GM19463 (cell line): Measurements from ENCODE around the gene SLC17A4.
"Not testable (repeated sequence)": the region's sequence is repeated elsewhere in the genome, so short reads cannot be mapped to it uniquely, and the experiment has no call there.

Experiments
- ATAC-seq: cut with Tn5 transposase; IDR thresholded peaks from one replicate; pipeline ENCODE4 v1.9.1; 2021; ENCODE audit warnings: mild to moderate bottlenecking, moderate library complexity; ENCODE audit not compliant: unreplicated experiment

The SLC17A4 gene

DNA sequence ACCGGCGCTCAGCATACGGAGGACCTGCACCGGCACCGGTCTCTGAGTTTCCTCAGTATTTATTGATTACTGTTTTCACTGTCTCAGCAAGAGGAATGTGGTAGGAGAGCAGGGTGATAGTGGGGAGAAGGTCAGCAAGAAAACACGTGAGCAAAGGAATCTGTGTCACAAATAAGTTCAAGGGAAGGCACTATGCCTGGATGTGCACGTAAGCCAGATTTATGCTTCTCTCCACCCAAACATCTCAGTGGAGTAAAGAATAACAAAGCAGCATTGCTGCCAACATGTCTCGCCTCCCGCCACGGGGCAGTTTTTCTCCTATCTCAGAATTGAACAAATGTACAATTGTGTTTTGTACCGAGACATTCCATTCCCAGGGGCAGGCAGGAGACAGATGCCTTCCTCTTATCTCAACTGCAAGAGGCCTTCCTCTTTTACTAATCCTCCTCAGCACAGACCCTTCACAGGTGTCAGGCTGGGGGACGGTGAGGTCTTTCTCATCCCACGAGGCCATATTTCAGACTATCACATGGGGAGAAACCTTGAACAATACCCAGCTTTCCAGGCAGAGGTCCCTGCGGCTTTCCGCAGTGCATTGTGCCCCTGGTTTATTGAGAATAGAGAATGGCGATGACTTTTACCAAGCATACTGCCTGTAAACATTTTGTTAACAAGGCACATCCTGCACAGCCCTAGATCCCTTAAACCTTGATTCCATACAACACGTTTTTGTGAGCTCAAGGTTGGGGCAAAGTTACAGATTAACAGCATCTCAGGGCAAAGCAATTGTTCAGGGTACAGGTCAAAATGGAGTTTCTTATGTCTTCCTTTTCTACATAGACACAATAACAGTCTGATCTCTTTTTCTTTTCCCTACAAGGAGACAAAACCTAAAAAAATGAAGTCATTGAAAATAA lies 5.7 kb upstream of the SLC17A4 start:
- ATAC-seq: not testable (repeated sequence)

DNA sequence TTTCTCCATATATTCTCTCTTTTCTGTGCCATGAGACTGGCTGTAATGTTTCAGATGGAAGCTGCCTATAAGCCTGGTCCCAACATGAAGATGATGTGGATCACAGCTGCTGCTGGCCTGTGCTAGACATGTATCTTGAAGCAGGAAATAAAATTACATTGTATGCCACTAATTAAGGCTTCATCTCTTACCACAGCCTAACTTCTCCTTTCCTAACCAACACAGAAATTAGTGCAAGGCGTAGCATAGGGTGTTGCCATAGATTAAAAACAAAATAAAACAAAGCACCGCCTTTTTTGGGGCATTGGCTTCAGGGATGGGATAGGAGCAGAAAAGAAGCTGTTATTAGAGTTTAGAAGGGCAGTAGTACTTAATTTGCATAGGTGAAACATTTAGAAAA lies 4.7 kb upstream of the SLC17A4 start:
- ATAC-seq: no peak

DNA sequence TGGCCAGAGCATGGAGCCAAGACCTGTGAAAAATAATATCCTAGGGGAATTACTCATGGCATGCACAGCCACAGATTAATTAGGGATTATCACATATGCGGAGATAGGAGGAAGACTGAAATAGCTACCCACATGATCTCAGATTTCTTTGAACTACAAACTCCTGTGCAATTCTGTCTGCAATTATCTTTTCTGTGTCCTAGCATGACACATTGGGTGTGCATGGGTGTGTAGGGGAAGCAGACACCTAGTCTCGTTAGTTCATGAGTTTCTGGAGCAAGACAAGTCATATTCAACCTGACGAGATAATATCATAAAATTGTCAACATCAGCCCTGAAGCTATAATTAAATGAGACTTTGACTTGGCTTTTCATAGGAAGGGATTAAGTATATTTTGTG lies 3.6 kb upstream of the SLC17A4 start:
- no peak for ATAC-seq

DNA sequence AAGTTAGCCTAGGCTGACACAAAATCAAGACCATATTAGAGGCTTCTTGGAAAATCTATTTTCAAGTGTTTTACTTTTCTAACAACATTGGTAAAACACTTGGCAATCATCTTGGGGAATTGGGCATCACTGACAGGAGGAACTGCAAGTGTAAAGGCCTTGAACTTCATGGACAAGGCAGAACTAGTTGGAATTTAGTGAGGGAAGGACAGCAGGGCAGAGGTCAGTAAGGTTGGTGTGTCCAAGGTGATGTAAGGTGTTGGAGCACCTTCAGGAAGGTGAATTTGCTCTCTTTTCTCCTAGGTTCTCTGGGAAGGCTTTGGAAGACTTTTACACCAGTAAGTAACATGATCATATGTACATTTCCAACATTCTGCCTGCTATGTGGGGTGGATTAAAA lies 1.5 kb upstream of the SLC17A4 start:
- ATAC-seq: no peak

DNA sequence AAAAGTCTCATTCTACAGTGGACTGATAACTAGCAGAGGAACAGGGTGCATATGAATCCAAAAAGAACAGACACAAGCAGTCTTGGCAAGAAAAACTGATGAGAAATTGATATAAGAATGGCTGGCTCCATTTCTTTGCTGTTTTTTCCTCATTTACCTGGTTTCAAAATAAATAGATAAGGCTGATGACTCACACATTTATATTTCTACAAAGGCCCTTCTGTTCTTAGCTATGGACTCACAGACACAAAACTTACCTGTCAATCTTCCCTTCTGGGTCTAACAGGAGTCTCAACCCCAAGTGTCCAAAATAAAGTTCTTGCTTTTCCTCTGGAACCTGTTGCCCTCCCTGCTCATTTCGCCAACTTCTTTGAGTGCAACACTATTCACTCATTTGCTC lies 941 bp downstream of the SLC17A4 start:
- ATAC-seq: no peak

DNA sequence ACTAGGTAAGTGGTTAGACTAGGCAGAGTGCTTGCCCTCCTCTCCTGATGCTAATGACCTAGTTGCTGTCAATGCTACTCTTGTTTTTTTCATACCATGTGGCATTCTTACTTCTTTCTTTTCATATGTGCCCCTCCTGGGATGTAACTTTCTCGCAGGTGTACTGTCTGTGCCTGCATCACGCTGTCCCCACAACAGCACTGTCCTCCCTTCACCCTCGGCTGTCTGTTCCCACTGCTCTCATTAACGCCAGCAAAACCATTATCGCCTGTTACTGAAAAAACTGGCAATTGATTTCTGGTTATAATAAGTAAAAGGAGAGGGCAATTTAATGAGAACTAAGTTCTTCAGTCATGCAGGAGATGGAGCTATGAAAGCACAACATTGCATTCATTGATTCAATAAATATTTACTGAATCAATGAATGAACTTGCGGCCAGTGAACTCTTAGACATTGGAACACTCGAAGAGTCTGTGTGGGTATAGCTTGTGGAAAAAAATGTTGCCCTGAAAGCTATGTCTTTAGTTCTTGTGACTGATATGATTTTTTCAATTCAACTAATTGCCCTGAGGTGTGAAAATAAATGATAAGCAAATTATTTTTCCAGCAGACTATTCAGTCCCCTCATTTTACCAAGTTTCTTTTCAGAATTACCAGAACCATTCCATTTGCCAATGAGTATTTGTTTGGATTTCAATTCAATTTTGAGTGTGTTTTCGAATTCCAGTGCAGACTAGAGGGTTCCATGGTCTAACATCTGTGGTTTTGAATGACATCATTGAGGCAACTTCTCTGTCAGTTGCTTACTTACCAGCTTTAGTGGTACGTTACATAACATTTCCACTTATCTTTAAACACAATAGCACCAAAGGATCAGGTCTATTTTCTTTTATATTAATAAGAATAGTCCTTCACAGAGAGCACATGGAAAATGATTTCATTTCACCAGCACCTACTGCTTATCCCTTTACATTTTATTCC lies 2.1 kb downstream of the SLC17A4 start:
- no peak for ATAC-seq

DNA sequence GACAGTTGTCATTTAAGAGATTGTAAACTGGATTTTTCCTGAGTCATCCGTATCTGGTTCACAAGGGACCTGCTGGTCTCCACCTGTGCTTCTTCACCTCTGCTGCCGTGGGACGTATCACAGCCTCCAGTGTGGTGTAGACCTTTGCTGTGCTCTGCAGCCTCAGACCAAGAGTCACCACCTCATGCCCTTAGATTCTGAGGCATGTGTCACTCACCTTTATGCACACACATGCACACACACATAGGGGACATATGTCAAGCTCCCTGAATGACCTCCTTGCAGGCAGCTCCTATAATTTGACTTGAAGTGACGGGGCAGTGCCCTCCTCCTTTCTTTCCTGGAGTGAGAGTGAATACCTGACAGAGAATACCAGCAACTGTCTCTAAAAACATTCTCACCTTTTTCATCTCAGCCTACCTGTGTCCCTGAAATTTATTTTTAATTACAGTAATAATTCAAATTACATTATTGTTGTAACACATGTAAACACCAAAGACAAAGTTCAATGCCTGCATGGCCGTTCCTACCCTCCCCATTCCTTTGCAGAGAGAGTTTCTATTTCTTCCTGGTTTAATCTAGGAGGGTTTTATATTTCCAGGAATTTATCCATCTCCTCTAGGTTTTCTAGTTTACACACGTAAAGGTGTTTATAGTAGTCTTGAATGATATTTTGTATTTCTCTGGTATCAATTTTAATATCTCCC lies 3.5 kb downstream of the SLC17A4 start:
- no peak for ATAC-seq

DNA sequence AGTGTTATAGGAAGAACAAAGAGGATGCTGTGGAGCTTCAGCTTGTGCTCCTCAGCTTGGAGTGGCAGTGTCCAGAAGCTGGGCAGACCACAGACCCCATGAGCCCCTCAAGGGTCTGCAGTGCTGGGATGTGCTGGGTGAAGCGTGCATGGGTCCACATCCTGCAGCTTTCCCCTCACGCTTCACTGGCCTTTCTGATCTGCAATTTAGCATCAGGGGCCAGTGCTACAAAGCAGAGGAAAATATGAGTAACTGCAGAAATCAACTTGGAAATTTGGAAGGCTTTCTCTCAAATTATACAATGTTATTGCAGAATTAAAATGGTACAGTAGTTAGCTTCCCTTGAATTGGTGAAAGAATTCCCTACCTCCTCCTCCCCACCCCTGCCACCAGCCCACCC lies 10.1 kb downstream of the SLC17A4 start:
- ATAC-seq: no peak

DNA sequence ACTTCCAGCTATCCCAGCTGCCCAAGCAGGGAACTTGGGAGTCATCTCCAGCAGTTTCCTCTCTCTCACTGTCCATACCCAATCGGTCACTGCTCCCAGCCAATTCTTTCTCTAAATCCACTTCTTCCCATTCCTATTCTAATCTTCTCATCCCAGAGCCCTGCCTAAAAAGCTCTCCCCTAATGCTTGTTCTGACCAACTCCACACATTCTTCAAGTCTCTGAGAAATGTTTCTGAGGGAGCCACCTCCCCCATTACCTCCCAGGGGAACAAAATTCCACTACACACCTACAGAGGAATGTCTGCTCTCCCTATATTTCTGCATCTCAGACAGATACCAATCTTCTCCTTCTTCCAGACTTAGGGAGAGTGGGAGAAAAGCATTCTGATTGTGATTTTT lies 14.0 kb downstream of the SLC17A4 start:
- ATAC-seq: no peak

DNA sequence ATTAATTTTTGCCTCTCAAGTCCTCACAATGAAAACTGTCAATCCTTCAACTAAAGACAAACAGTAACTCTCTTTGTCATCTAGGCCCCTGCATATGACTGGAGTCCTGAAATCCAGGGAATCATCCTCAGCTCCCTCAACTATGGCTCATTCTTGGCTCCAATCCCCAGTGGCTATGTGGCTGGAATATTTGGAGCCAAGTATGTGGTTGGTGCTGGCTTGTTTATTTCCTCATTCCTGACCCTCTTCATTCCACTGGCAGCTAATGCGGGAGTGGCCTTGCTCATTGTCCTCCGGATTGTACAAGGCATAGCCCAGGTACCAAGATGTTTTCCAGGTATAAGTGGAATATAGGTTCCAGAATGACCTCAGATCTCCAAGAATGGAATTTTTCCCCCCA lies 15.4 kb downstream of the SLC17A4 start:
- ATAC-seq: no peak

DNA sequence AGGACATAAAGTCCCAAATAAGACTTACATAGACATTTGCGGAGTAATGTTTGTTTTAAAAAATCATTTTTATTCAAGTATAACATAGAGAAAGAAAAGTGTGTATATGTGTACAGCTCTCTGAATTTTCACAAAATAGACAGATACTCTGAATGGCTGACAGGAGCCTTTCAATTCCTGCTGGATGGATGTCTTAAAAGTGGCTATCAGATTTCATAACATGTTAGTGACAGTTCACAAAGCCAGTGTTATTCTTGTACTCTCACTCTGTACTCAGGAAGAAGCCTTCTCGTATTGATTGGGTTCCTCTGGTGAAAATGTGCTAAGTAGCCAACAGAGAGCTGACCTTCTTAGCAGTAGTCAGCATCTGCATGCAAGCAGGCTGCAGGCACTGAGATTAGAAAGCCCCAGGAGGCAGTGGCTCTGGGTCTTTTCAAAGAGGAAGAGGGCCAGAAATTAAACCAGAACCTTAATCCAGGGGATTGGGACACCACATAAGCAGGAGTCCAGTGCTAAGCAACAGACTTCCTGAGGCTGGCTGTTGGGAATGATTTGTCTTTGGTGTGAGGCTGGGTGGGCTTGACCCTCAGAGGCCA lies 19.7 kb downstream of the SLC17A4 start:
- ATAC-seq: no peak

DNA sequence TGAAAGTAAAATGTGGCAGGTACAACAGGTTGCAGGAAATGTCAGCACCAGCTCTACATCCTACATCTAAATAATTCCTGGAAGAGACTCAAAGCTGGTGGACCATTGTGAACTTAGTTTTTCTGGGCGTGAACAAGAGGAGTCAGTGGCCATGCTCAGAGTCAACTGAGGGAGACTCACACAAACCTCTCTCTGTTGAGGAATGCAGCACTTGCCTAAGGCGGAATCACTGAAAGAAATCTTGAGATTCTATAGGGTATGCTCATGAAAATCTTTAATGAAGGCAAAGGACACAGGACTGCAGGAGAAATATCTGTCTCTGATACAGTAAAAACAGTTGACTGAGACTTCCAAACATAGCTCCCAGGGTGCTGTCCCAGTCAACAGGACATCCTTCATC lies 22.5 kb downstream of the SLC17A4 start:
- no peak for ATAC-seq

DNA sequence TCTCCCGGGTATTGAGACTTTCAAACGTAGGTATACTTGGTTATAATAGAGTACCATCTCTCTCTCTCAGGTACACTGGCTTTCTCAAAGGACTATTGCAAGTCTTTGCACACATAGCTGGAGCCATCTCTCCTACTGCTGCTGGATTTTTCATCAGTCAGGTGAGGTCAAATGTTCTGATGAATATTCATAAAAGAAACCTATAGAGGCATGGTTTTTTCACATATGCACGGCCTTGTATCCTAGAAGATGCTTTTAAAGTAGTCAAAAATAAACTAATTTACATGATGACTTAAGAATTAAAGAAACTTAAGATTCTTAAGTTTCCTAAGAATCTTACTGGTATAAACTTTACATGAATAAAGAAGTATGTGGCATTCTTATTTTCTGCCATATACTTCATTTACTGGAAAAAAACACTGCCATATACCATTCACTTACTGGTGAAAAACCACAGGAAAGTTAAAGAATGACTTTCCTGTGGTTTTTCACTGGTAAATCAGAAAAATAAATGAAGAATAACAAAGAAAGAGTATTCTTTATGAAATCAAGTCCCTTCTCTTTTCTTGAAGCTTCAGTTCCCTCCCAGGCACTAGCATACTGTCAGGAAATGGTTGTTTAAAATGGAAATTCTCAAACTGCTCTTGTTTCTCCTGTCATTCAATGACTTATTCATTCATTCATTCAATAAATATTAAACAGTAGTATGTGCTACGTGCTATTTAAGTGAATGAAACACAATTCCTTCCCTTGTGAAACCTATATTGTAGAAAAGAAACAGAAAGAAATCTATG lies 23.5 kb downstream of the SLC17A4 start:
- ATAC-seq: no peak

DNA sequence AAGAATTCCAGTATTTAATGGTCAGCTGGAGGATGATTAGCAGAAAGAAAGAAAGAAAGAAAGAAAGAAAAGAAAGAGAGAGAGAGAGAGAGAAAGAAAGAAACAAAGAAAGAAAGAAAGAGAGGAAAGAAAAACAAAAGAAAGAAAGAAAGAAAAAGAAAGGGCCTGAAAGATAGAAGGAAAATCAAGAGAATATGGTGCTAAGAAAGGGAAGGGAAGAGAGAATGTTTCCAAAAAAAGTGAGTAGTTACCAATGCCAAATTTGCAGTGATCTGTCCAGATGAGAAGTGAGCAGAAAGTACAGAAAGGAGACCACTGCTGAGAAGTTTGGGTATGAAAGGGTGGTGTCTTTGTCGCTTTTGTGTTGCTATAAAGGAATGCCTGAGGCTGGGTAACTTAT lies 26.6 kb downstream of the SLC17A4 start:
- no peak for ATAC-seq

DNA sequence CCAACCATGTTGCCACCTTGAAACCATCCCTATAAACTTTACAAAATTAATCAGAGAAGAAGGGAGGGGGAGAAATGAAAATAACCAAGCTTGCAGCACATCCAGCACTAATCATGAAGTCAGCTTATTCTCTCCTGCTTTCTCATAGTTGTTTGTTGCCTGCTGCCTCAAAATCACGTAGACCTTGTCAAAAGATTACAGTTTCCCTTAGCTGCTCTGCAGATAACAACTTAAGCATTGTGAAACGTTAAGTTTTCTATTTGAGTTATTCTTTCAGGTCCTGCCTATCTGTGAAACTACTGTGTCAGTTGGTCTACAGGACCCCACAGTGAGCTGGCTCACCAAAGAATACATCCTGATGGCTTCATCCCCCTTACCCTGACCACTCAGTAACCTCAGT lies 32.9 kb downstream of the SLC17A4 start:
- ATAC-seq: no peak

DNA sequence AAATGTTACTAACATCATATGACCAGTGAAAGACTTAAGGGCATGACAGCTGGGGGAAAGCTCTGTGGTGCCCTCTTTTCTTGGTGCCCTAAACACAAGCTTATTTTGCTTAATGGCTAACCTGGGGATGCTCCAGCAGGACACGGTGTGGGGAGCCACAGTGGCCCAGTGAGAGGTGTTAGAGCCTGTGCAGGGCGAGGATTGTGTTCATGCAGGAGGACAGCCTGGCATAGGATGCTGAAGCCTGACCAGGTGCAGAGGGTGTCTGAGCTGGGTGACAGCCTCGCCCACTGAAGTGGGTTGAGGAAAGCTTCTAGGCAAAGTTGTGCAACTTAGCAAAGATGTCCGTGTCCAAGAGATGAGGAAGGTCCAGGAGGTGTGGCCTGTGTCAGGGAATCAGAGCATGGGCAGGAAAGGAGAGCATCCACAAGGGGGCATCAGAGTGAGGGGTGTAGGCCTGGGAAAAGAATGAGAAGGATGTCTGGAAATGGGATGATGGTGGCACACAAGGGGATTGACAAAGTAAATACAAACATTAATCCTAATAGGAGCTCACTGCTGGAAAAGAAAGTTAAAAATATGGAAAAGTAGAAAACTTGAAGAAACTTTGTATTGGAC lies 33.9 kb downstream of the SLC17A4 start:
- ATAC-seq: no peak

DNA sequence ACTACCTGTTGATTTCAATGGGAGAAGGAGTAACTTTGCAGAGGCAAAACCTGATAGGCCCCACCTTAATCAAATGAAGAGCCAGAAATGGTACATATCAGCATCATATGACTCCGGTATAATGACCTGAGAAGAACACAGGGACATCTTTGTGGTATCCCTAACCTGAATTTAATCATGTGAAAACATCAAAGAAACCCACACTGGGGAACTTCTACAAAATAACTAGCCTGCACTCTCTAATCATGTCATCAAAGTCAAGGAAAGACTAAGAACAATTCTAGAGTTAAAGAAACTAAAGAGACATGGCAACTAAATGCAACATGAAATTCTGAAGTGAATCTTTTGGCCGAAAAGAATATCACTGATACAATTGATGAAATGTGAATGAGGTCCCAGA lies 34.9 kb downstream of the SLC17A4 start:
- no peak for ATAC-seq

DNA sequence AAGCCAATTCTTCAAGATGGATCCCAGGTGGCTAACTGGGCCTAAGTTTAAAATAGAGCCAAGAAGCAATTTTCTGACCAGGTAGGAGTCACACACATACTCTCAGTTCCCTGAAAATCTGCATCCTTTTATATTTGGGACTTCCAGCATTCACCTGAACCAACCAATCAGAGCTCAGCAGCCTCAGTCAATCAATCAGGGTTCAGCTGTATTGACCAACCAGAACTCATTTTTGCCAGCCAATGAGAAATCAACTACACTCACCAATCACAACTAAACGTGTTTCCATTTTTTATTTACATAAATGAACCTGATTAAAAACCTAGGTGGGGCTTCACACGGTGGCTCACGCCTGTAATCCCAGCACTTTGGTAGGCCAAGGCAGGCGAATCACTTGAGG lies 37.5 kb downstream of the SLC17A4 start:
- no peak for ATAC-seq

DNA sequence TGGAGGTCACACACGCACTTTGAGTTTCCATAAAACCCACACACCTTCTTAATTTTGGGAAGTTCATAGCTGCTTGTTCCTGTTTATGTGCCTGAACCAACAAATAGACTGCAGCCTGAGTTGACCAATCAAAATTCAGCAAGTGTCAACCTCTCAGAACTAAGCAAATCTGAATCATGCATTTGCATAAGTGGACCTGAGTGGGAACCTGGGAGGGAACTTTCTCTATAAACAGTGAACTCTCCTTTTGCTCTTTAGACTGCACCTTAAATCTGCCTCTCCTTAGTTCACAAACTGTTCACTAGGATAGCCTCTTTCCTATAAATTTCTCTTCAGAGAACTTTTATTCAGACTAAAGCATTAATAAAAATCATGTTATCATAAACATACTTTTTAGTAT lies 39.4 kb downstream of the SLC17A4 start:
- ATAC-seq: no peak

DNA sequence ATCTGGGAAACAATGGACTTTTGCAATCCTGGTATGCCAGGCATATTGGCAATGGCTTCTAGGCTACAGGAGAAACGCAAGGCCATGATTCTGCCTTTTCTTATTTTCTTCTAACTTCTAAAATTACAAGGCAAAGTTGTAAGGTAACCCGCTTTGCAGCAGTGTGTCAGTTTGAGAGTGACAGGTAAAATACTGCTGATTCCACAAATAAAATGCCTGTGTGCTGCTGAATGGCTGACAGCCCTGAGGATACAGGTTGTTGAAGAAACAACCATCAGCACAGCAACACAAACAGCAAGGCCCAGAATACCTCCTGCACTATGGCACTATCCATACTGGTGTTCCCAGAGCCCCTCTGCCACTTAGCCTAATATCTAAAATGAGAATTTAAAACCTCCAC lies 40.2 kb downstream of the SLC17A4 start:
- ATAC-seq: no peak
